Right atrium auricular region (tissue), 2 donors: ENCODE data around the gene TBC1D30. TPM values are rescaled to one million over a fixed set of nuclear protein-coding genes. Genes with fewer than 3 reads are reported as not detected.
"Not testable (repeated sequence)": the region's sequence is repeated elsewhere in the genome, so short reads cannot be mapped to it uniquely, and the experiment has no call there.

Source experiments
- DNase-seq: peaks from one replicate; pipeline ENCODE4 v3.0.0-alpha.2; 2019; ENCODE audit warnings: low spot score
- H3K27ac ChIP-seq, 2 donors: fragments of 200-600 bp; sonication (generic); 1 replicate in 1 of 2; 2 replicates in 1 of 2; pipeline ENCODE4 v1.5.1; 2016 to 2019
- H3K27me3 ChIP-seq, 2 donors: fragments of 200-600 bp; sonication (generic); one replicate each; pipeline versions ENCODE4 v1.5.1 to v1.6.0; 2017 to 2019
- H3K36me3 ChIP-seq: fragments of 200-600 bp; sonication (generic); one replicate; pipeline ENCODE4 v1.5.1; 2016
- H3K4me1 ChIP-seq, 2 donors: fragments of 200-600 bp; sonication (generic); one replicate each; pipeline versions ENCODE4 v1.5.1 to v1.6.0; 2017 to 2019
- H3K4me3 ChIP-seq, 2 donors: fragments of 200-600 bp; sonication (generic); 1 replicate in 1 of 2; 2 replicates in 1 of 2; pipeline ENCODE4 v1.5.1; 2017 to 2019; ENCODE audit warnings: mild to moderate bottlenecking in 1 of 2, moderate library complexity in 1 of 2
- H3K9me3 ChIP-seq, 2 donors: fragments of 200-600 bp; sonication (generic); one replicate each; pipeline ENCODE4 v1.5.1; 2019
- CTCF ChIP-seq, 2 donors: fragments of 200-600 bp; sonication (generic); IDR thresholded peaks; one replicate each; pipeline ENCODE4 v1.5.1; 2019; ENCODE audit warnings: antibody characterized with exemption in 2 of 2
- total RNA-seq, 2 donors: library from RNA; depleted of rRNA; stranded (reverse); fragments of >200 nt; gene quantifications; one replicate each; pipeline ENCODE4 v1.1.0, GENCODE V29; 2016

The TBC1D30 gene
- total RNA-seq, 2 donors from 2014 or later = 0.48 to 3.3 TPM

DNA sequence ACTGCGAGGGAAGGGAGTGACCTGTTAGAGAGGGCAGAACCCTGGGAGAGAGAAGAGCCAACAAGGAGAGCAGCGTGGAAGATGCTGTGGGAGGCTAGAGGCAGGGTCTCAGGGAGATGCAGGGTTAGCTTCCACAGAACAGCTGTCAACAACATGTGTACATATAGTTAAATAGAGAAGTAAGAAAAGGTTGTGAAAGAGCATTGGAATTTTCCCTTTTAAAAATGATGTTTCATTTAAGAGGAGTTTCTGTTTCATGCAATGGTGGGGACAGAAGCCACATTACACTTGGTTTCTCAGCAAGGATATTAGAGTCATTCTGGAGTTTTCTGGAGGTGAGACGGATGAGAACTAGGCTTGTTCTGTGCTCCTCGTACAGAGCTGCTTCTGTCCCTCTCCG is 23.8 kb upstream of the TBC1D30 start:
- TF ChIP-seq CTCF (IDR thresholded peaks at IDR 0.05) = no peak
- Histone ChIP-seq H3K4me3 (no peak overlapping the region), H3K9me3 (no peaks in the 10 kb centered on the region), H3K27me3 (no peaks in the 10 kb centered on the region), H3K4me1 (no peaks in the 10 kb centered on the region), H3K36me3 (no peaks in the 10 kb centered on the region), H3K27ac (no peak overlapping the region)
- no peak for DNase-seq

DNA sequence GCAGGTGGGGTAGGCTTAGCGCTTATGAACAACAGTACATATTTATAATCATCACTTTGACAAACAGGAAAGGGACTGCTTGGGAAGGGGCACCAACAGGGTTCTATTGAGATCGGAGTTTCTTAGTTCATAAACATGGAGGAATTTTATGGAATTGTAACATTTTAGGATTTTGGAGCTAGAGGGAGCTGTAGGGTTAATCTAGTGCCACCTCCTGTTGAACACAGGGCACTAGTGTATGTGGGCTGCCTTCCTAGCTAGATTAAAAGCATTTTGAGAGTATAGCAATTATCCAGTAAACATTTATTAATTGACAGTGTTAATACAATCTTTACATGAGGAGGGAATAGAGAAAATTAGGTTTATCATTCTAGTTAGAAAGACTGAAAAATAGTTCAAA is 23.1 kb upstream of the TBC1D30 start:
- no peak for DNase-seq
- Histone ChIP-seq H3K9me3 (no peaks in the 10 kb centered on the region), H3K27ac (no peak overlapping the region), H3K4me1 (no peaks in the 10 kb centered on the region), H3K4me3 (no peak overlapping the region), H3K36me3 (no peaks in the 10 kb centered on the region), H3K27me3 (no peaks in the 10 kb centered on the region)
- no peak for TF ChIP-seq CTCF (IDR thresholded peaks at IDR 0.05)

DNA sequence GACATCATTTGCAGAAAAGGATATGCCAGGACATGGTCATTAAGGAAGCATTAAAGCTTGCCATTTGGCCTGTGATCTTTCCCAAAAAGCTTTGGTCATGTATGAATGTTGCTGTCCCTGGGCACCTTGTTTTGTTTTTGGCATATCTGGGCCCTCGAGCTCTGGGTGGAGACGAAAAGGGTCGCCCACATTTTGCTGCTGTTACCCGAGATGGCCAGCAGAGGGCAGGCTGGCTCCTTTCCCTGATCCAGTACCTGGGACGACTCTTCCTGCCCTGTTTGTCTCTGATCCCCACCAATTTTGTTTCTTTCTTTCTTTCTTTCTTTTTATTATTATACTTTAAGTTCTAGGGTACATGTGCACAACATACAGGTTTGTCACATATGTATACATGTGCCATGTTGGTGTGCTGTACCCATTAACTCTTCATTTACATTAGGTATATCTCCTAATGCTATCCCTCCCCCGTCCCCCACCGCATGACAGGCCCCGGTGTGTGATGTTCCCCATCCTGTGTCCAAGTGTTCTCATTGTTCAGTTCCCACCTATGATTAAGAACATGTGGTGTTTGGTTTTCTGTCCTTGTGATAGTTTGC is 22.2 kb upstream of the TBC1D30 start:
- not testable (repeated sequence) for H3K36me3 ChIP-seq, H3K27ac ChIP-seq, DNase-seq, H3K27me3 ChIP-seq, H3K4me3 ChIP-seq, H3K9me3 ChIP-seq, H3K4me1 ChIP-seq
- peak; percentile 90 to 91 for TF ChIP-seq CTCF (IDR thresholded peaks at IDR 0.05)

GRCh38 chr12:64806173-64806572 is 18.3 kb upstream of the TBC1D30 start:
- Histone ChIP-seq H3K27ac (no peak overlapping the region), H3K4me3 (no peak overlapping the region), H3K4me1 (no peaks in the 10 kb centered on the region), H3K27me3 (no peaks in the 10 kb centered on the region), H3K9me3 (no peaks in the 10 kb centered on the region), H3K36me3 (no peaks in the 10 kb centered on the region)
- DNase-seq = no peak
- TF ChIP-seq CTCF (IDR thresholded peaks at IDR 0.05) = no peak

DNA sequence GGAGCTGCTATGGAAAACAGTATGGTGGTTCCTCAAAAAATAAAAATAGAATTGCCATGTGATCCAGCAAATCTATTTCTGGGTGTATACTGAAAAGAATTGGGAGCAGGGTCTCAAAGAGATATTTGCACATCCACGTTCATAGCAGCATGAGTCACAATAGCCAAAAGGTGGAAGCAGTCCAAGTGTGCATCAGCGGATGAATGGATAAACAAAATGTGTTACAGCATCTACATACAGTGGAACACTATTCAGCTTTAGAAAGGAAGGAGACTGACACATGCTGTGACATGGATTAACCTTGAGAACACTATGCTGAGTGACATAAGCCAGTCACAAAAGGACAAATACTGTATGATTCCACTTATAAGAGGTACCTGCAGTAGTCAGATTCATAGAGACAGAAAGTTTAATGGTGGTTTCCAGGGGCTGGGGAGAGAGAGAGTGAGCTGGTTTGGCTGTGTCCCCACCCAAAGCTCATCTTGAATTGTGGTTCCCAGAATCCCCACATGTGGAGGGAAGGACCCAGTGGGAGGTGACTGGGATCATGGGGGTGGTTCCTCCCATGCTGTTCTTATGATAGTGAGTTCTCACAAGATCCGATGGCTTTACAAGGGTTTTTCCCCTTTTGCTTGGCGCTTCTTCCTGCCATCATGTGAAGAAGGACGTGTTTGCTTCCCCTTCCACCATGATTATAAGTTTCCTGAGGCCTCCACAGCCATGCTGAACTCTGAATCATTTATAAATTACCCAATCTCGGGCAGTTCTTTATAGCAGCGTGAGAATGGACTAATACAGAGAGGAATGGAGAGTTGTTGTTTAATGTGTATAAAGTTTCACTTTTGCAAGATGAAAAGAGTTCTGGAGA is 17.6 kb upstream of the TBC1D30 start:
- no peak for TF ChIP-seq CTCF (IDR thresholded peaks at IDR 0.05)
- Histone ChIP-seq H3K27me3 (no peaks in the 10 kb centered on the region), H3K4me3 (no peak overlapping the region), H3K9me3 (no peaks in the 10 kb centered on the region), H3K4me1 (no peaks in the 10 kb centered on the region), H3K27ac (no peak overlapping the region), H3K36me3 (no peaks in the 10 kb centered on the region)
- no peak for DNase-seq
